Fibroblast of mammary gland (primary cell): ENCODE data around the gene ZNF544.

Source experiments
- DNase-seq: peaks from one replicate; pipeline ENCODE4 v3.0.0-alpha.2; 2010; ENCODE audit warnings: low read depth
- H3K4me3 ChIP-seq: 2 replicates; pipeline ENCODE4 v1.5.1; 2011; ENCODE audit warnings: low read depth, mild to moderate bottlenecking, low read length, moderate library complexity; ENCODE audit not compliant: control insufficient read depth
- TF ChIP-seq, protein P1 (sequence below): conservative IDR thresholded peaks from 2 replicates; pipeline ENCODE4 v1.5.1; 2011; ENCODE audit warnings: low read depth, low read length, inconsistent platforms; ENCODE audit not compliant: control insufficient read depth, insufficient read depth

Gene ZNF544

DNA sequence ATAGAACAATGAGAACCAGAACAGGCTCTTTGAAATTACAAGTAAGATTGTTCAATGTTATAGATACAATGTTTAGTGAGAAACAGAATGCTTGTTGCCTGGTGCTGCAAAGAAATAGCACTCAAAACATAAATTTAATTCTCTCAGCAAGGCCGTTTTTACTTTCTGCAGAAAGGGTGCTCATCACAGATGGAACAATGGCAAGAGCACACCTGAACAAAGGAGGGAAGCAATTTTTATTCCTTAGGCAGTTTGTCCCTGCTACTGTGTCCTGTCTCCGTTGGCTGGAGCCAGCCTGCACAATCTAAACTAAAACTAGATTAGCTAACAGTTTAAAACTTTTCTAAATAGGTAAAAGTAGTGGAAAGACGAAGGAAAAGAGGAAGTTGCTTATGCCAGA lies 39.6 kb downstream of the ZNF544 start:
- no peak overlapping the region for H3K4me3 ChIP-seq
- DNase-seq = no peak
- TF ChIP-seq, protein P1, sequence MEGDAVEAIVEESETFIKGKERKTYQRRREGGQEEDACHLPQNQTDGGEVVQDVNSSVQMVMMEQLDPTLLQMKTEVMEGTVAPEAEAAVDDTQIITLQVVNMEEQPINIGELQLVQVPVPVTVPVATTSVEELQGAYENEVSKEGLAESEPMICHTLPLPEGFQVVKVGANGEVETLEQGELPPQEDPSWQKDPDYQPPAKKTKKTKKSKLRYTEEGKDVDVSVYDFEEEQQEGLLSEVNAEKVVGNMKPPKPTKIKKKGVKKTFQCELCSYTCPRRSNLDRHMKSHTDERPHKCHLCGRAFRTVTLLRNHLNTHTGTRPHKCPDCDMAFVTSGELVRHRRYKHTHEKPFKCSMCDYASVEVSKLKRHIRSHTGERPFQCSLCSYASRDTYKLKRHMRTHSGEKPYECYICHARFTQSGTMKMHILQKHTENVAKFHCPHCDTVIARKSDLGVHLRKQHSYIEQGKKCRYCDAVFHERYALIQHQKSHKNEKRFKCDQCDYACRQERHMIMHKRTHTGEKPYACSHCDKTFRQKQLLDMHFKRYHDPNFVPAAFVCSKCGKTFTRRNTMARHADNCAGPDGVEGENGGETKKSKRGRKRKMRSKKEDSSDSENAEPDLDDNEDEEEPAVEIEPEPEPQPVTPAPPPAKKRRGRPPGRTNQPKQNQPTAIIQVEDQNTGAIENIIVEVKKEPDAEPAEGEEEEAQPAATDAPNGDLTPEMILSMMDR = no peak

GRCh38 chr19:58274771-58275201 lies 46.1 kb downstream of the ZNF544 start:
- no peak overlapping the region for H3K4me3 ChIP-seq
- TF ChIP-seq, protein P1 = no peak
- DNase-seq = peak; percentile 59

GRCh38 chr19:58275564-58275963 lies 46.9 kb downstream of the ZNF544 start:
- DNase-seq = no peak
- TF ChIP-seq, protein P1 = no peak
- H3K4me3 ChIP-seq = no peak overlapping the region

DNA sequence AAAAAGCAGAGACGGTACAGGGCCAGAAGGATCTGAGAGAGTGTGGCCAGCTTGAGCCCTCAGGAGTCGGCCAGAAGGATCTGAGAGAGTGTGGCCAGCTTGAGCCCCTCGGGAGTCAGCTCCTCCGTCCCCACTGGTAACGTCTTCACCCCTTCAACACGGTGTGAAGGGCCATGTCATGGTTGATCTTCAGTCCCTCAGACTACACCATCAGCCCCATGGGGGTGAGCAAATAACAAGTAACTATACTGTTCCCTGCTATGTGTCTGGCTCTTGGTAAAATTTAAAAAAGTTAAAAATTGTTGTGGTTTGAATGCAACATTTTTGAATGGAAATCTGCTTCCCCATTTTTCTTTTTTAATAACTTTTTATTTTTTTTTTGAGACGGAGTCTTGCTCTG lies 48.5 kb downstream of the ZNF544 start:
- no peak overlapping the region for H3K4me3 ChIP-seq
- no peak for DNase-seq
- TF ChIP-seq, protein P1 = no peak

DNA sequence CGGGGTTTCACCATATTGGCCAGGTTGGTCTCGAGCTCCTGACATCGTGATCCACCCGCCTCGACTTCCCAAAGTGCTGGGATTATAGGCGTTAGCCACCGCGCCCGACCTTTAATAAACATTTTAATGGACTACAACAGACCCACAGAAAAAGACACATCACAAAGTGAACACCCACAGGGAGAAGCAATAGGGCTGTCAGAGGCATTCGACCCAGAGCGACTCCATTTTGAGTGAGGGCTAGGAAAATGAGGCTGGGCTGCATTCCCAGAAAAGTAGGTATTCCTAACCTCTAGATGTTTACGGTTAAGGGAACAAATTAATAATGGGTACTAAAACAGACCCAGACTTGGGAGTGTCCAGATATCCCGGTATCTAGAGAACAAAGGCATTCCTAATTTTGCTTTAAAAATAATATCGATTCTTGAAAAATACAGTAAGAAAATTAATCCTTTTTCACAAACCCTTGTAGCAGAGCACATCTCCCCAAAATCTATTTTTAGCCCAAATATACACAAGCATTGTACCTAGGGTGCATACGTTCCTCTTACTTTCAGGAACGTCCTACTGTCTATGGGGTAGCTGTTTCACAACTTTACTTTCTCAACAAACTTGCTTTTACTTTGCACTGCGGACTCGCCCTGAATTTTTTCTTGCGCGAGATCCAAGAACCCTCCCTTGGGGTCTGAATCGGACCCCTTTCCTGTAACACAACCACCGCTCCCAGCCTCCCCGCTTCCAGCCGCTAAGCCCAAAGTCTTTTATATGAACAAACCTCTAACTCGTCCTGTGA lies 49.2 kb downstream of the ZNF544 start:
- H3K4me3 ChIP-seq = peak overlapping the region; percentile 89
- TF ChIP-seq, protein P1 = no peak
- DNase-seq = no peak

DNA sequence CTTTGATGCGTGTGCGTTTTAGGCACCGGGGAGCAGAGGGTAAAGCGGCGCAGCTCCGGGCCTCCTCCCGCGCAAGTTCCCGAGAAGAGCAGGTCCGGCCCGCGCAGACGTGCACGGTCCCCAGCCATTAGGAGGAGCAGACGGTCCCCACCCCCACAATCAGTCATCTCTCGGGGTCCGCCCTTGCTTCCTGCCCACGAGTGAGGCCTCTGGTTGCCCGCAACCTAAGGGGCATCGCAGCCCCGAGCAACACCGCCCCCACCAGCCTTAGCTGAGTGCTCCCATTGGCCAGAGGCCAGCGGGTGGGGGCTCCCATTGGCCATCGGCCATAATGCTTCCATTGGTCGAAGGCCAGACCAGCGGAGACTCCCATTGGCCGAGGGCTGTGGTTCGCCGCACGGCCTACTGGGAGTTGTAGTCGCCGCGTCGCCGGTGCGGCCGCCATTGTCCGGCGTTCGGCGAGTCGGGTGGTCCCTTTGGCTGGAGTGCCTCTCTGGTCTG lies 49.9 kb downstream of the ZNF544 start, which contains the start of gene ZNF8:
TSS of gene ZNF8 (plus strand) at position 415 of the 501 bp plus-strand sequence. CDS start 127 bp downstream, outside the sequence.
- peak; percentile 97 for DNase-seq
- peak within 1 kb of the TSS; percentile 89 for H3K4me3 ChIP-seq
- TF ChIP-seq, protein P1 = no peak
